ENCODE results near the gene MEF2A.

Gene MEF2A

GRCh38 chr15:99717161-99718009 is 151.6 kb downstream of the MEF2A start:
- ChIA-PET CTCF (interaction anchor here (0.9 to 7.9 kb wide), 9 partner anchors 8 to 446 kb away, joined by 3 to 123 read pairs (median 7); partner anchors contain the start of gene LYSMD4), POLR2A (no interaction called here)
- peak; percentile 64 for DNase-seq (ENCODE audit: extremely low spot score)
- TF ChIP-seq CTCF (IDR thresholded peaks at IDR 0.05; ENCODE audit: control extremely low read depth, extremely low read depth, low read depth, missing control alignments): no peak

- ChIA-PET POLR2A (no interaction called here), CTCF (interaction anchor here (1.1 to 7.9 kb wide), 8 partner anchors 13 to 446 kb away, joined by 3 to 123 read pairs (median 6); partner anchors contain the start of gene LYSMD4)
- no peak for TF ChIP-seq CTCF (IDR thresholded peaks at IDR 0.05; ENCODE audit: control extremely low read depth, extremely low read depth, low read depth, missing control alignments)
- DNase-seq (ENCODE audit: extremely low spot score): no peak
Measured at GRCh38 chr15:99718421-99718820, 152.6 kb downstream of the MEF2A start.

GRCh38 chr15:99719096-99719541 is 153.3 kb downstream of the MEF2A start:
- no peak for TF ChIP-seq CTCF (IDR thresholded peaks at IDR 0.05; ENCODE audit: control extremely low read depth, extremely low read depth, low read depth, missing control alignments)
- POLR2A ChIA-PET: no interaction called here
- DNase-seq (ENCODE audit: extremely low spot score): peak; percentile 59
- CTCF ChIA-PET: interaction anchor here (1.0 to 7.9 kb wide), 9 partner anchors 11 to 447 kb away, joined by 3 to 123 read pairs (median 4); partner anchors contain the start of gene LYSMD4

GRCh38 chr15:99720533-99720932 is 154.7 kb downstream of the MEF2A start:
- no peak for DNase-seq (ENCODE audit: extremely low spot score)
- ChIA-PET CTCF (no interaction called here), POLR2A (no interaction called here)
- no peak for TF ChIP-seq CTCF (IDR thresholded peaks at IDR 0.05; ENCODE audit: control extremely low read depth, extremely low read depth, low read depth, missing control alignments)

- ChIA-PET POLR2A (no interaction called here), CTCF (interaction anchor here (1.0 kb wide), 1 partner anchor 449 kb away, joined by 3 read pairs; no protein-coding TSS in a partner anchor)
- TF ChIP-seq CTCF (IDR thresholded peaks at IDR 0.05; ENCODE audit: control extremely low read depth, extremely low read depth, low read depth, missing control alignments): no peak
- DNase-seq (ENCODE audit: extremely low spot score): no peak
Measured at GRCh38 chr15:99721104-99721778, 155.5 kb downstream of the MEF2A start.

GRCh38 chr15:99721896-99722295 is 156.1 kb downstream of the MEF2A start:
- DNase-seq (ENCODE audit: extremely low spot score): no peak
- CTCF ChIA-PET: interaction anchor here (1.0 to 2.3 kb wide), 4 partner anchors 11 to 449 kb away, joined by 3 to 11 read pairs (median 4); partner anchors contain the start of gene LYSMD4
- no peak for TF ChIP-seq CTCF (IDR thresholded peaks at IDR 0.05; ENCODE audit: control extremely low read depth, extremely low read depth, low read depth, missing control alignments)
- POLR2A ChIA-PET: no interaction called here
